ENCODE results near the gene ZMYM2. TPM values are rescaled to one million over a fixed set of nuclear protein-coding genes. Genes with fewer than 3 reads are reported as not detected.
A peak's percentile ranks its signal among the peaks of the same experiment; 100 is the strongest.
"Not testable (repeated sequence)": the region's sequence is repeated elsewhere in the genome, so short reads cannot be mapped to it uniquely, and the experiment has no call there.

ZMYM2 gene
- total RNA-seq (2014; rRNA removed; shearing (Covaris generic)): 24.1 and 37.3 TPM in 2 replicates

- DNase-seq (ENCODE audit: low spot score): peak; percentile 82
These were observed at the start of gene ZMYM2 for GRCh38 chr13:19958155-19959111. ZMYM2 (plus strand) TSS chr13:19958727; CDS start chr13:19993073, 34,346 bp downstream.

- no peak for DNase-seq (ENCODE audit: low spot score)
These were observed 48.0 kb upstream of the ZMYM2 start for GRCh38 chr13:19910336-19911072.

GRCh38 chr13:19927117-19927748 is 31.3 kb upstream of the ZMYM2 start:
- DNase-seq (ENCODE audit: low spot score): peak; percentile 10

GRCh38 chr13:19940106-19940505 is 18.4 kb upstream of the ZMYM2 start:
- no peak for DNase-seq (ENCODE audit: low spot score)

- DNase-seq (ENCODE audit: low spot score): no peak
These were observed 8.2 kb upstream of the ZMYM2 start for GRCh38 chr13:19950374-19950773.

GRCh38 chr13:19952850-19953249 is 5.7 kb upstream of the ZMYM2 start:
- no peak for DNase-seq (ENCODE audit: low spot score)

- no peak for DNase-seq (ENCODE audit: low spot score)
These were observed 2.5 kb upstream of the ZMYM2 start for GRCh38 chr13:19955873-19956559.

- no peak for DNase-seq (ENCODE audit: low spot score)
These were observed 990 bp upstream of the ZMYM2 start for GRCh38 chr13:19957320-19958154.

GRCh38 chr13:19959141-19959830 is 759 bp downstream of the ZMYM2 start:
- DNase-seq (ENCODE audit: low spot score): peak; percentile 15

- DNase-seq (ENCODE audit: low spot score): peak; percentile 90
These were observed 1.5 kb downstream of the ZMYM2 start for GRCh38 chr13:19959831-19960652.

GRCh38 chr13:19960653-19960976 is 2.1 kb downstream of the ZMYM2 start:
- DNase-seq (ENCODE audit: low spot score): no peak

GRCh38 chr13:19961489-19961888 is 3.0 kb downstream of the ZMYM2 start:
- no peak for DNase-seq (ENCODE audit: low spot score)

- no peak for DNase-seq (ENCODE audit: low spot score)
These were observed 3.4 kb downstream of the ZMYM2 start for GRCh38 chr13:19961924-19962323.

- DNase-seq (ENCODE audit: low spot score): no peak
These were observed 4.4 kb downstream of the ZMYM2 start for GRCh38 chr13:19962894-19963293.

GRCh38 chr13:19967621-19968020 is 9.1 kb downstream of the ZMYM2 start:
- no peak for DNase-seq (ENCODE audit: low spot score)

GRCh38 chr13:19974498-19975009 is 16.0 kb downstream of the ZMYM2 start:
- DNase-seq (ENCODE audit: low spot score): not testable (repeated sequence)

- no peak for DNase-seq (ENCODE audit: low spot score)
These were observed 20.4 kb downstream of the ZMYM2 start for GRCh38 chr13:19978831-19979437.

- no peak for DNase-seq (ENCODE audit: low spot score)
These were observed 23.2 kb downstream of the ZMYM2 start for GRCh38 chr13:19981685-19982238.
